ENCODE results near the gene KLHL14. TPM values are rescaled to one million over a fixed set of nuclear protein-coding genes. Genes with fewer than 3 reads are reported as not detected.
A peak's percentile ranks its signal among the peaks of the same experiment; 100 is the strongest.

KLHL14 gene
- total and polyA plus RNA-seq, 2 of the 13 experiments (the other 11 are each of a cell fraction or from before 2014, with no cell fraction given): 16.0 to 41.8 TPM

DNA sequence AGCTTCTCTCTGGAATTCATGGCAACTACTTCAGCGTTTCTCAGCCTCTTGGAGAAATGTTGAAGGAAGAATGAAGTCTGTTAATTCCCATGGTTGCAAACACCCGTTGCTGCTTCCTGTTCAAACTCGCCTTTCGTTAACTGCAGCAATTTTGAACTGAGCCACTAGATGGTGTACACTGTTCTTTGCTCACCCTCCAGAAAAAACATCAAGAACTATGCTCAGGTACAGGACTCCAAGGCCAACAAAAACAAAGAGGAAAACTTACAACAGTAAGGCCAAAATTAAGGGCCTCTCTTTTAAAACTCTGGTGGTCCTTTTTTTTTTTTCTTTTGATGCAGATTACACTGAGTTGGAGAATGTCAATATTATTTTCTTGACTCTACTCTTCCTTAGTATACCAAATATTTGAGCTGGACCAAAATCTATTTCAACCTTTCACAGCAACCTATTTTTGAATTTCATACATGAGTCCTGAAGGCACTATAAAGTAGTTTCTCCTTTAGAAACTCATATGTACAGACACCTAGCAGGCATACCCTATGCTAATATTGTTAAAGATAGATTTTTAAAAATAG lies 58.2 kb downstream of the KLHL14 start (continued):
- TF ChIP-seq, protein P1, sequence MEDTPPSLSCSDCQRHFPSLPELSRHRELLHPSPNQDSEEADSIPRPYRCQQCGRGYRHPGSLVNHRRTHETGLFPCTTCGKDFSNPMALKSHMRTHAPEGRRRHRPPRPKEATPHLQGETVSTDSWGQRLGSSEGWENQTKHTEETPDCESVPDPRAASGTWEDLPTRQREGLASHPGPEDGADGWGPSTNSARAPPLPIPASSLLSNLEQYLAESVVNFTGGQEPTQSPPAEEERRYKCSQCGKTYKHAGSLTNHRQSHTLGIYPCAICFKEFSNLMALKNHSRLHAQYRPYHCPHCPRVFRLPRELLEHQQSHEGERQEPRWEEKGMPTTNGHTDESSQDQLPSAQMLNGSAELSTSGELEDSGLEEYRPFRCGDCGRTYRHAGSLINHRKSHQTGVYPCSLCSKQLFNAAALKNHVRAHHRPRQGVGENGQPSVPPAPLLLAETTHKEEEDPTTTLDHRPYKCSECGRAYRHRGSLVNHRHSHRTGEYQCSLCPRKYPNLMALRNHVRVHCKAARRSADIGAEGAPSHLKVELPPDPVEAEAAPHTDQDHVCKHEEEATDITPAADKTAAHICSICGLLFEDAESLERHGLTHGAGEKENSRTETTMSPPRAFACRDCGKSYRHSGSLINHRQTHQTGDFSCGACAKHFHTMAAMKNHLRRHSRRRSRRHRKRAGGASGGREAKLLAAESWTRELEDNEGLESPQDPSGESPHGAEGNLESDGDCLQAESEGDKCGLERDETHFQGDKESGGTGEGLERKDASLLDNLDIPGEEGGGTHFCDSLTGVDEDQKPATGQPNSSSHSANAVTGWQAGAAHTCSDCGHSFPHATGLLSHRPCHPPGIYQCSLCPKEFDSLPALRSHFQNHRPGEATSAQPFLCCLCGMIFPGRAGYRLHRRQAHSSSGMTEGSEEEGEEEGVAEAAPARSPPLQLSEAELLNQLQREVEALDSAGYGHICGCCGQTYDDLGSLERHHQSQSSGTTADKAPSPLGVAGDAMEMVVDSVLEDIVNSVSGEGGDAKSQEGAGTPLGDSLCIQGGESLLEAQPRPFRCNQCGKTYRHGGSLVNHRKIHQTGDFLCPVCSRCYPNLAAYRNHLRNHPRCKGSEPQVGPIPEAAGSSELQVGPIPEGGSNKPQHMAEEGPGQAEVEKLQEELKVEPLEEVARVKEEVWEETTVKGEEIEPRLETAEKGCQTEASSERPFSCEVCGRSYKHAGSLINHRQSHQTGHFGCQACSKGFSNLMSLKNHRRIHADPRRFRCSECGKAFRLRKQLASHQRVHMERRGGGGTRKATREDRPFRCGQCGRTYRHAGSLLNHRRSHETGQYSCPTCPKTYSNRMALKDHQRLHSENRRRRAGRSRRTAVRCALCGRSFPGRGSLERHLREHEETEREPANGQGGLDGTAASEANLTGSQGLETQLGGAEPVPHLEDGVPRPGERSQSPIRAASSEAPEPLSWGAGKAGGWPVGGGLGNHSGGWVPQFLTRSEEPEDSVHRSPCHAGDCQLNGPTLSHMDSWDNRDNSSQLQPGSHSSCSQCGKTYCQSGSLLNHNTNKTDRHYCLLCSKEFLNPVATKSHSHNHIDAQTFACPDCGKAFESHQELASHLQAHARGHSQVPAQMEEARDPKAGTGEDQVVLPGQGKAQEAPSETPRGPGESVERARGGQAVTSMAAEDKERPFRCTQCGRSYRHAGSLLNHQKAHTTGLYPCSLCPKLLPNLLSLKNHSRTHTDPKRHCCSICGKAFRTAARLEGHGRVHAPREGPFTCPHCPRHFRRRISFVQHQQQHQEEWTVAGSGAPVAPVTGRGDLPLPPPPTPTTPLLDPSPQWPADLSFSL (CRISPR knock-in tag; IDR thresholded peaks at IDR 0.05): no peak
- TF ChIP-seq HIVEP1 (CRISPR knock-in tag; IDR thresholded peaks at IDR 0.05): no peak
- 0 out of 2 replicates have a peak, but pooled peaks have one; percentile 20 for TF ChIP-seq CEBPG (CRISPR knock-in tag; IDR thresholded peaks at IDR 0.05)
- TF ChIP-seq SALL2 (CRISPR knock-in tag; IDR thresholded peaks at IDR 0.05): no peak
- TF ChIP-seq, protein P2, sequence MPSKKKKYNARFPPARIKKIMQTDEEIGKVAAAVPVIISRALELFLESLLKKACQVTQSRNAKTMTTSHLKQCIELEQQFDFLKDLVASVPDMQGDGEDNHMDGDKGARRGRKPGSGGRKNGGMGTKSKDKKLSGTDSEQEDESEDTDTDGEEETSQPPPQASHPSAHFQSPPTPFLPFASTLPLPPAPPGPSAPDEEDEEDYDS (CRISPR knock-in tag; IDR thresholded peaks at IDR 0.05): peak; percentile 26; the same call in 1 of the 2 replicates
- no peak for TF ChIP-seq NCOA1 (CRISPR knock-in tag; IDR thresholded peaks at IDR 0.05)
- no peak for TF ChIP-seq ZNF101 (CRISPR knock-in tag; IDR thresholded peaks at IDR 0.05; ENCODE audit: borderline replicate concordance, low read depth)
- TF ChIP-seq ARHGAP35 (CRISPR knock-in tag; IDR thresholded peaks at IDR 0.05; ENCODE audit: borderline replicate concordance): no peak
- no peak for TF ChIP-seq TBL1XR1 (IDR thresholded peaks at IDR 0.05; ENCODE audit: borderline replicate concordance, low read length, partially characterized antibody)
- no peak for TF ChIP-seq ZNF234 (CRISPR knock-in tag; conservative IDR thresholded peaks at IDR 0.05)
- TF ChIP-seq, protein P3, sequence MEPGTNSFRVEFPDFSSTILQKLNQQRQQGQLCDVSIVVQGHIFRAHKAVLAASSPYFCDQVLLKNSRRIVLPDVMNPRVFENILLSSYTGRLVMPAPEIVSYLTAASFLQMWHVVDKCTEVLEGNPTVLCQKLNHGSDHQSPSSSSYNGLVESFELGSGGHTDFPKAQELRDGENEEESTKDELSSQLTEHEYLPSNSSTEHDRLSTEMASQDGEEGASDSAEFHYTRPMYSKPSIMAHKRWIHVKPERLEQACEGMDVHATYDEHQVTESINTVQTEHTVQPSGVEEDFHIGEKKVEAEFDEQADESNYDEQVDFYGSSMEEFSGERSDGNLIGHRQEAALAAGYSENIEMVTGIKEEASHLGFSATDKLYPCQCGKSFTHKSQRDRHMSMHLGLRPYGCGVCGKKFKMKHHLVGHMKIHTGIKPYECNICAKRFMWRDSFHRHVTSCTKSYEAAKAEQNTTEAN (CRISPR knock-in tag; conservative IDR thresholded peaks at IDR 0.05): no peak
- no peak for TF ChIP-seq ZNF557 (CRISPR knock-in tag; IDR thresholded peaks at IDR 0.05)
- peak; percentile 60 for TF ChIP-seq HNF4A (CRISPR knock-in tag; IDR thresholded peaks at IDR 0.05)
- no peak for TF ChIP-seq MEIS2 (CRISPR knock-in tag; IDR thresholded peaks at IDR 0.05)

All from HepG2 (cell line).